Esophagus squamous epithelium (tissue), 4 donors: ENCODE measurements around the gene TCP11L1.

Experiments used
- POLR2A ChIP-seq, 4 donors: fragments of 450-650 bp; IDR thresholded peaks; one replicate each; pipeline ENCODE4 v1.6.1; 2017; ENCODE audit warnings: antibody characterized with exemption in 4 of 4, mild to moderate bottlenecking in 4 of 4, moderate library complexity in 3 of 4
- TF ChIP-seq, protein P1 (sequence below), 6 experiments: fragments of 450-650 bp in 4 of 6; fragments of 200-600 bp in 2 of 6; sonication (generic) in 2 of 6; IDR thresholded peaks; one replicate each; pipeline ENCODE4 v1.5.1; 2016 to 2019; ENCODE audit warnings: antibody characterized with exemption in 6 of 6, mild to moderate bottlenecking in 4 of 6, moderate library complexity in 4 of 6

DNA sequence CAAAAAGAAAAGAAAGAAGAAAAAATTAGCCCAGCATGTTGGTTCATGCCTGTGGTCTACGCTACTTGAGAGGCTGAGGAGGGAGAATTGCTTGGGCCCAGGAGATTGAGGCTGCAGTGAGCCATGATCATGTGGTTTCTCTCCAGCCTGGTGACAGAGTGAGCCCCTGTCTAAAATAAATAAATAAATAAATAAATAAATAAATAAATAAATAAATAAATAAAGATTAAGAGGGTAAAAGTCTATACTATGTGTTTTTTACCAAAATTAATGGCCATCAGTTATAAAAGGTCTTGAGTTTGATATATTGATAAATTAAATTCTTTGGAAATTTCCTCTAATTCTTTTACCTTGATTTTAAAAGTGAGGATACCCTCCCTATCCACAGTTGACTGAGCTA is 48.9 kb upstream of the TCP11L1 start:
- TF ChIP-seq, protein P1, sequence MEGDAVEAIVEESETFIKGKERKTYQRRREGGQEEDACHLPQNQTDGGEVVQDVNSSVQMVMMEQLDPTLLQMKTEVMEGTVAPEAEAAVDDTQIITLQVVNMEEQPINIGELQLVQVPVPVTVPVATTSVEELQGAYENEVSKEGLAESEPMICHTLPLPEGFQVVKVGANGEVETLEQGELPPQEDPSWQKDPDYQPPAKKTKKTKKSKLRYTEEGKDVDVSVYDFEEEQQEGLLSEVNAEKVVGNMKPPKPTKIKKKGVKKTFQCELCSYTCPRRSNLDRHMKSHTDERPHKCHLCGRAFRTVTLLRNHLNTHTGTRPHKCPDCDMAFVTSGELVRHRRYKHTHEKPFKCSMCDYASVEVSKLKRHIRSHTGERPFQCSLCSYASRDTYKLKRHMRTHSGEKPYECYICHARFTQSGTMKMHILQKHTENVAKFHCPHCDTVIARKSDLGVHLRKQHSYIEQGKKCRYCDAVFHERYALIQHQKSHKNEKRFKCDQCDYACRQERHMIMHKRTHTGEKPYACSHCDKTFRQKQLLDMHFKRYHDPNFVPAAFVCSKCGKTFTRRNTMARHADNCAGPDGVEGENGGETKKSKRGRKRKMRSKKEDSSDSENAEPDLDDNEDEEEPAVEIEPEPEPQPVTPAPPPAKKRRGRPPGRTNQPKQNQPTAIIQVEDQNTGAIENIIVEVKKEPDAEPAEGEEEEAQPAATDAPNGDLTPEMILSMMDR (IDR thresholded peaks at IDR 0.05) = no peak
- no peak for TF ChIP-seq POLR2A (IDR thresholded peaks at IDR 0.05)
